ENCODE results near the gene GLRB. TPM values are rescaled to one million over a fixed set of nuclear protein-coding genes. Genes with fewer than 3 reads are reported as not detected.

GLRB gene
- total RNA-seq, 1 experiment from 2014 or later = 1.8 TPM

DNA sequence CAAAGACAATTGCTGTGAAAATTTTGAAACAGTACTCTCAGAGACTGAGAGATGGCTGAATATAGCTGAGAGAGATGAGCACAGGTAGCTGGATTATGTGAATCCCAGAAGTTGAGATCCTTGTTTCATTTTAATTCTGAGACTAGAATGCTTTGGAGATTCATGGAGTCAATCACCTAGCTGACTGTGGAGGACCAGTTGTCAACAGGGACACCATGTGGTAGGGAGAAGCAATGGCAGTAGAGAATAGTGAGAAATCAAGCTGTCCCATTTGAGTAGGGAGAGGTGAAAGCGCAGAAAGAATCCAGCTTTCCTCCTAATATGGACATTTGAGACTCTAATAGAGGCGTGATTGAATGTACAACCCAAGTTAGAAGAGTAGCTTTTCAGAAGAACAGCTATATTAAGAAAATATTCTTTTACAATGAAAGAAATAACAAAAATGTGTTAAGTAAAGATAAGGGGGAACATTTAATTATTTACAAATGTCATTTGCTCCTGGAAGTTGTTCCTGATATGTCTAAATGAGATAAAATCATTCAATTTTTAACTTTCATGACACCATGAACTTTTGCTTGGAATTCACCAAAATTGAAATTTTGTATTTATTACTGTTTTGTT is 30.3 kb upstream of the GLRB start:
- ChIA-PET POLR2A (no interaction called here), CTCF (interaction anchor here (1.7 kb wide), 1 partner anchor 75 kb away, joined by 6 read pairs; no protein-coding TSS in a partner anchor)
- peak; percentile 90 for ATAC-seq
- no peaks in the 10 kb centered on the region for H3K9me3 ChIP-seq (ENCODE audit: control insufficient read depth, insufficient read depth, low read depth, low read length)
- peak; percentile 32 for DNase-seq (ENCODE audit: low read depth, low spot score)
- H3K4me3 ChIP-seq (ENCODE audit: low read depth in 2 of 2, low read length in 2 of 2) = no peak overlapping the region
- no peaks in the 10 kb centered on the region for H3K36me3 ChIP-seq (ENCODE audit: control insufficient read depth, insufficient read depth, low read length)
- TF ChIP-seq POLR2AphosphoS5 (IDR thresholded peaks at IDR 0.05; ENCODE audit: low read depth, low read length) = no peak
- TF ChIP-seq, protein P1, sequence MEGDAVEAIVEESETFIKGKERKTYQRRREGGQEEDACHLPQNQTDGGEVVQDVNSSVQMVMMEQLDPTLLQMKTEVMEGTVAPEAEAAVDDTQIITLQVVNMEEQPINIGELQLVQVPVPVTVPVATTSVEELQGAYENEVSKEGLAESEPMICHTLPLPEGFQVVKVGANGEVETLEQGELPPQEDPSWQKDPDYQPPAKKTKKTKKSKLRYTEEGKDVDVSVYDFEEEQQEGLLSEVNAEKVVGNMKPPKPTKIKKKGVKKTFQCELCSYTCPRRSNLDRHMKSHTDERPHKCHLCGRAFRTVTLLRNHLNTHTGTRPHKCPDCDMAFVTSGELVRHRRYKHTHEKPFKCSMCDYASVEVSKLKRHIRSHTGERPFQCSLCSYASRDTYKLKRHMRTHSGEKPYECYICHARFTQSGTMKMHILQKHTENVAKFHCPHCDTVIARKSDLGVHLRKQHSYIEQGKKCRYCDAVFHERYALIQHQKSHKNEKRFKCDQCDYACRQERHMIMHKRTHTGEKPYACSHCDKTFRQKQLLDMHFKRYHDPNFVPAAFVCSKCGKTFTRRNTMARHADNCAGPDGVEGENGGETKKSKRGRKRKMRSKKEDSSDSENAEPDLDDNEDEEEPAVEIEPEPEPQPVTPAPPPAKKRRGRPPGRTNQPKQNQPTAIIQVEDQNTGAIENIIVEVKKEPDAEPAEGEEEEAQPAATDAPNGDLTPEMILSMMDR (IDR thresholded peaks at IDR 0.05) = peak; percentile 75
- no TSS peak for BruUV-seq (replicated peaks)
- no peaks in the 10 kb centered on the region for H3K27me3 ChIP-seq (ENCODE audit: control insufficient read depth, insufficient read depth, low read length)
- in situ Hi-C loops (cut with HindIII; ENCODE audit: low pct_unique_long_range_greater_than_20kb, low sequenced_read_pairs) (no loop called here), intact Hi-C loops (cut with micrococcal nuclease; ENCODE audit: unreplicated experiment) (loop anchor here (1.0 to 5.0 kb wide), 3 partner anchors 63 to 570 kb away; no protein-coding TSS in a partner anchor)
- peaks cover 4% of the 10 kb centered on the region; the same call in 1 of the 2 replicates for H3K4me1 ChIP-seq (ENCODE audit: control insufficient read depth, insufficient read depth, low read length)
- H3K27ac ChIP-seq (ENCODE audit: low read length) = no peak overlapping the region

- no peaks in the 10 kb centered on the region for H3K36me3 ChIP-seq (ENCODE audit: control insufficient read depth, insufficient read depth, low read length)
- TF ChIP-seq REST (IDR thresholded peaks at IDR 0.05; ENCODE audit: insufficient read depth in 1 of 2, low read depth in 2 of 2, low read length in 1 of 2) = no peak
- TF ChIP-seq TCF7L2 (IDR thresholded peaks at IDR 0.05; ENCODE audit: low read depth, low read length) = no peak
- TF ChIP-seq, protein P1 (IDR thresholded peaks at IDR 0.05) = no peak
- no peak for TF ChIP-seq SIN3A (IDR thresholded peaks at IDR 0.05; ENCODE audit: borderline replicate concordance, insufficient read depth, low read depth, low read length)
- no peak for TF ChIP-seq POLR2AphosphoS5 (IDR thresholded peaks at IDR 0.05; ENCODE audit: low read depth, low read length)
- no peaks in the 10 kb centered on the region for H3K27me3 ChIP-seq (ENCODE audit: control insufficient read depth, insufficient read depth, low read length)
- no peak overlapping the region for H3K27ac ChIP-seq (ENCODE audit: low read length)
- POLR2A ChIA-PET = no interaction called here
- CTCF ChIA-PET = no interaction called here
- H3K9me3 ChIP-seq (ENCODE audit: control insufficient read depth, insufficient read depth, low read depth, low read length) = no peaks in the 10 kb centered on the region
- no peak overlapping the region for H3K4me3 ChIP-seq (ENCODE audit: low read depth in 2 of 2, low read length in 2 of 2)
- DNase-seq (ENCODE audit: low read depth, low spot score) = no peak
- H3K4me1 ChIP-seq (ENCODE audit: control insufficient read depth, insufficient read depth, low read length) = no peaks in the 10 kb centered on the region
- ATAC-seq = no peak
- no TSS peak for BruUV-seq (replicated peaks)
- in situ Hi-C loops (cut with HindIII; ENCODE audit: low pct_unique_long_range_greater_than_20kb, low sequenced_read_pairs) (no loop called here), intact Hi-C loops (cut with micrococcal nuclease; ENCODE audit: unreplicated experiment) (loop anchor here (5.0 kb wide), 2 partner anchors 66 to 81 kb away; no protein-coding TSS in a partner anchor)
Measured at GRCh38 chr4:157048248-157048647, 27.7 kb upstream of the GLRB start.
